ENCODE results near the gene CDC42BPG.

The CDC42BPG gene

GRCh38 chr11:64844330-64845128 is at the start of gene CDC42BPG:
CDC42BPG (minus strand) TSS chr11:64844653; CDS start chr11:64844569, 84 bp downstream.
- peak within 1 kb of the TSS; percentile 88 for H3K27ac ChIP-seq
- TF ChIP-seq CTCF (conservative IDR thresholded peaks at IDR 0.05): peak; percentile 99

GRCh38 chr11:64893194-64894069 is 49.0 kb upstream of the CDC42BPG start:
- TF ChIP-seq CTCF (conservative IDR thresholded peaks at IDR 0.05): no peak
- H3K27ac ChIP-seq: peak overlapping the region; percentile 38; the same call in 1 of the 2 replicates

- no peak for TF ChIP-seq CTCF (conservative IDR thresholded peaks at IDR 0.05)
- peak overlapping the region; percentile 38; the same call in 1 of the 2 replicates for H3K27ac ChIP-seq
Observed at GRCh38 chr11:64892838-64893193, 48.4 kb upstream of the CDC42BPG start.

- TF ChIP-seq CTCF (conservative IDR thresholded peaks at IDR 0.05): no peak
- peak overlapping the region; percentile 38; the same call in 1 of the 2 replicates for H3K27ac ChIP-seq
Observed at GRCh38 chr11:64892411-64892831, 48.0 kb upstream of the CDC42BPG start.

- H3K27ac ChIP-seq: no peak overlapping the region
- TF ChIP-seq CTCF (conservative IDR thresholded peaks at IDR 0.05): no peak
Observed at GRCh38 chr11:64891880-64892279, 47.4 kb upstream of the CDC42BPG start.

GRCh38 chr11:64891215-64891848 is 46.9 kb upstream of the CDC42BPG start:
- no peak overlapping the region for H3K27ac ChIP-seq
- no peak for TF ChIP-seq CTCF (conservative IDR thresholded peaks at IDR 0.05)

GRCh38 chr11:64890522-64890939 is 46.1 kb upstream of the CDC42BPG start:
- no peak for TF ChIP-seq CTCF (conservative IDR thresholded peaks at IDR 0.05)
- H3K27ac ChIP-seq: no peak overlapping the region
